Endothelial cell of umbilical vein (primary cell): ENCODE data around the gene RFX7.

Experiments
- CTCF ChIP-seq, 2 donors: IDR thresholded peaks; 1 replicate in 1 of 2; 2 replicates in 1 of 2; pipeline ENCODE4 v1.5.1; 2011; ENCODE audit warnings: low read length in 2 of 2, mild to moderate bottlenecking in 2 of 2, moderate library complexity in 2 of 2, control low read depth in 1 of 2, inconsistent platforms in 1 of 2, low read depth in 1 of 2; ENCODE audit not compliant: insufficient read depth in 1 of 2; ENCODE audit errors: extremely low read depth in 1 of 2
- EZH2 ChIP-seq: IDR thresholded peaks from 2 replicates; pipeline ENCODE4 v1.6.1; 2012; ENCODE audit warnings: borderline replicate concordance, low read depth, mild to moderate bottlenecking, moderate library complexity, low read length, inconsistent platforms; ENCODE audit not compliant: severe bottlenecking
- FOS ChIP-seq: IDR thresholded peaks from 2 replicates; pipeline ENCODE4 v1.6.1; 2011; ENCODE audit warnings: mild to moderate bottlenecking, low read length, moderate library complexity, borderline replicate concordance; ENCODE audit not compliant: insufficient read depth
- GATA2 ChIP-seq: IDR thresholded peaks from 2 replicates; pipeline ENCODE4 v1.7.0; 2011; ENCODE audit warnings: low read depth, mild to moderate bottlenecking, moderate library complexity, mixed read lengths, low read length; ENCODE audit not compliant: insufficient read length, insufficient read depth
- JUN ChIP-seq: IDR thresholded peaks from 2 replicates; pipeline ENCODE4 v1.6.1; 2011; ENCODE audit warnings: borderline replicate concordance, low read depth; ENCODE audit not compliant: insufficient read length, insufficient read depth
- MAX ChIP-seq: IDR thresholded peaks from 2 replicates; pipeline ENCODE4 v1.6.1; 2011; ENCODE audit not compliant: insufficient read depth, insufficient read length
- MYC ChIP-seq: IDR thresholded peaks from one replicate; pipeline ENCODE4 v1.6.1; 2011; ENCODE audit warnings: mild to moderate bottlenecking, low read depth, low read length
- POLR2A ChIP-seq: IDR thresholded peaks from 2 replicates; pipeline ENCODE4 v1.6.1; 2012; ENCODE audit warnings: low read depth, mild to moderate bottlenecking, control low read depth, low read length
- POLR2AphosphoS5 ChIP-seq: IDR thresholded peaks from 2 replicates; pipeline ENCODE4 v1.6.1; 2012; ENCODE audit warnings: low read depth, mild to moderate bottlenecking, control low read depth, low read length, moderate library complexity; ENCODE audit not compliant: insufficient read depth

- TF ChIP-seq CTCF (IDR thresholded peaks at IDR 0.05; ENCODE audit: extremely low read depth in 1 of 2, insufficient read depth in 1 of 2, low read depth in 1 of 2, low read length in 2 of 2): no peak
- TF ChIP-seq POLR2A: no peak
- TF ChIP-seq MYC: no peak
- TF ChIP-seq EZH2: no peak
- no peak for TF ChIP-seq JUN
- TF ChIP-seq MAX: no peak
- no peak for TF ChIP-seq POLR2AphosphoS5
- TF ChIP-seq GATA2: no peak
- TF ChIP-seq FOS: no peak
Measured at GRCh38 chr15:56242576-56243162, 1.0 kb downstream of the RFX7 start.
